IPS-18c (cell line): ENCODE measurements around the gene FAM219B.
A peak's percentile ranks its signal among the peaks of the same experiment; 100 is the strongest.
"Not testable (repeated sequence)": the region's sequence is repeated elsewhere in the genome, so short reads cannot be mapped to it uniquely, and the experiment has no call there.

Source experiments
- H3K4me3 ChIP-seq: 2 replicates; pipeline ENCODE4 v1.7.0; 2013; ENCODE audit warnings: low read depth, mild to moderate bottlenecking, low read length, moderate library complexity; ENCODE audit not compliant: insufficient read depth
- H3K9me3 ChIP-seq: one replicate; pipeline ENCODE4 v1.6.1; 2013; ENCODE audit warnings: mild to moderate bottlenecking, low read length, moderate library complexity; ENCODE audit not compliant: control insufficient read depth, insufficient read depth

FAM219B gene

GRCh38 chr15:74888716-74889115 is 17.9 kb downstream of the FAM219B start:
- H3K4me3 ChIP-seq, result no peak overlapping the region
- H3K9me3 ChIP-seq, result no peaks in the 10 kb centered on the region

GRCh38 chr15:74887537-74888193 is 19.0 kb downstream of the FAM219B start:
- H3K9me3 ChIP-seq, H3K4me3 ChIP-seq: not testable (repeated sequence)

- Histone ChIP-seq H3K4me3 (no peak overlapping the region), H3K9me3 (peaks cover 5% of the 10 kb centered on the region)
Measured at GRCh38 chr15:74885461-74885860, 21.2 kb downstream of the FAM219B start.

- Histone ChIP-seq H3K9me3 (peaks cover 5% of the 10 kb centered on the region), H3K4me3 (no peak overlapping the region)
Measured at GRCh38 chr15:74884428-74885223, 22.0 kb downstream of the FAM219B start.

- no peak overlapping the region; the same call in 1 of the 2 replicates for H3K4me3 ChIP-seq
Measured at GRCh38 chr15:74882528-74882927, 24.1 kb downstream of the FAM219B start.

GRCh38 chr15:74878273-74878672 is 28.4 kb downstream of the FAM219B start:
- H3K4me3 ChIP-seq, result no peak overlapping the region

More at GRCh38 chr15:74882528-74882927, 24.1 kb downstream of the FAM219B start:
- peaks cover 5% of the 10 kb centered on the region for H3K9me3 ChIP-seq

GRCh38 chr15:74873756-74874424 is 32.8 kb downstream of the FAM219B start:
- H3K9me3 ChIP-seq, result no peaks in the 10 kb centered on the region
- peak overlapping the region; percentile 99 for H3K4me3 ChIP-seq

More at GRCh38 chr15:74878273-74878672, 28.4 kb downstream of the FAM219B start:
- H3K9me3 ChIP-seq, result peaks cover 5% of the 10 kb centered on the region

GRCh38 chr15:74873036-74873755 is 33.5 kb downstream of the FAM219B start, which contains the start of gene SCAMP2:
Gene SCAMP2 (minus strand): TSS chr15:74873365. CDS start chr15:74873255, 110 bp downstream.
- H3K4me3 ChIP-seq, result peak within 1 kb of the TSS; percentile 99
- H3K9me3 ChIP-seq, result peaks cover under 1% of the 10 kb centered on the region

GRCh38 chr15:74872702-74873035 is 34.0 kb downstream of the FAM219B start:
- Histone ChIP-seq H3K9me3 (peaks cover 2% of the 10 kb centered on the region), H3K4me3 (peak overlapping the region; percentile 99)

- no peak overlapping the region for H3K4me3 ChIP-seq
- peaks cover 2% of the 10 kb centered on the region for H3K9me3 ChIP-seq
Measured at GRCh38 chr15:74870436-74871215, 36.0 kb downstream of the FAM219B start.

GRCh38 chr15:74869726-74870407 is 36.8 kb downstream of the FAM219B start:
- Histone ChIP-seq H3K9me3 (peaks cover 2% of the 10 kb centered on the region), H3K4me3 (no peak overlapping the region)

GRCh38 chr15:74869372-74869725 is 37.3 kb downstream of the FAM219B start:
- Histone ChIP-seq H3K9me3 (peaks cover 2% of the 10 kb centered on the region), H3K4me3 (no peak overlapping the region)

- Histone ChIP-seq H3K4me3 (no peak overlapping the region), H3K9me3 (peaks cover 2% of the 10 kb centered on the region)
Measured at GRCh38 chr15:74868059-74868458, 38.6 kb downstream of the FAM219B start.

GRCh38 chr15:74867466-74868038 is 39.1 kb downstream of the FAM219B start:
- Histone ChIP-seq H3K4me3 (no peak overlapping the region), H3K9me3 (peaks cover 2% of the 10 kb centered on the region)

- Histone ChIP-seq H3K4me3 (no peak overlapping the region), H3K9me3 (peaks cover 2% of the 10 kb centered on the region)
Measured at GRCh38 chr15:74866090-74866489, 40.6 kb downstream of the FAM219B start.

GRCh38 chr15:74865316-74865715 is 41.3 kb downstream of the FAM219B start:
- Histone ChIP-seq H3K4me3 (no peak overlapping the region), H3K9me3 (peaks cover 2% of the 10 kb centered on the region)
